DMS79 (cell line): ENCODE data around the gene PLP2.

Experiments used
- DNase-seq: peaks from one replicate; lab custom pipeline; 2025; lab: John Stamatoyannopoulos, UW

The PLP2 gene

DNA sequence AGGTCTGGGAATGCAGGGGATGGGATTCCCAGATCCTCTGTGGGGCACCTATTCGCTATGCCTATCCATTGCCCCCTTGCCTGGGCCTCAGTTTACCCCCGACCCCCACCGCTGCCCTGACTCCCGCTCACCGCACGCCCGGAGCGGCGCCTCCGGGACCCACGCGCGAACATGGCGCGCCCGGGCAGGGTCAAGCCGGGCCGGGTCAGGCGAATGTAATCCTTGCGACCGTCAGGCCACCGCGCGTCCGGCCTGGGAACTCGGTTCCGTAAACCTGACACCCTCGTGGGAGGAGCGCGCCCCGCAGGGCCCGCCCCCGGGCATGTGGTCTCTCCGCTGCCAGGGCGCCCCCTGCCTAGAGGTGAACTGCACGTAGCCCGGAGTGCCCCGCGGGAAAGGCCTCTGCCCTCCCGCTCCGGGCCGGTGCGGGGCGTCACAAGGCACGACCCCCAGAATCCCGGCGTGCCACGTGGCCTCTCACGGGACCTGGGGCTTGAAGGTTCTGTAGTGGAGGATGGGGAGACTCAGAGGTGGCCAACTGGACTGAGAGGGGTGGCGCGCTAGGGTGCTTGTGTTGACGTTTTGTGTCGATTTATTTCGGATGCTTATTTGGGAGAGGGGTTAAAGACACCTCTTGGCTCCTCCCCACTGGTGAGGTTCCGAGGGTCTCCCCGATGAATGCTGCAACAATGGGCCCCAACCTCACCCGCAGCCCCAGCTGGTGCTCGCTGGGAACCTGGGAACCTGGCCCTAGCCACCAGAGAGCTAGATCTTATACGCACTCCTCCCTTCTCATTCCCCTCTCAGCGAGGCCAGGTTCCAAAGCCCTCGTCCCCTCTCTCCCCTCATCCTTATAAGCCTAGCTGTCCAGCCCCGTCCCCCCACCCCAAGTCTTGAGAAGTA is 14.7 kb downstream of the PLP2 start, which contains the start of gene PRICKLE3:
PRICKLE3 (minus strand) TSS at position 249 of the 903 bp plus-strand sequence; CDS start at position 173, 76 bp downstream.
- peak; percentile 57 for DNase-seq

GRCh38 chrX:49187028-49187394 is 15.3 kb downstream of the PLP2 start:
- no peak for DNase-seq

- DNase-seq, result no peak
These were observed 15.8 kb downstream of the PLP2 start for GRCh38 chrX:49187526-49187925.

GRCh38 chrX:49188468-49189076 is 16.9 kb downstream of the PLP2 start:
- no peak for DNase-seq

- DNase-seq, result no peak
These were observed 17.9 kb downstream of the PLP2 start for GRCh38 chrX:49189606-49190005.

DNA sequence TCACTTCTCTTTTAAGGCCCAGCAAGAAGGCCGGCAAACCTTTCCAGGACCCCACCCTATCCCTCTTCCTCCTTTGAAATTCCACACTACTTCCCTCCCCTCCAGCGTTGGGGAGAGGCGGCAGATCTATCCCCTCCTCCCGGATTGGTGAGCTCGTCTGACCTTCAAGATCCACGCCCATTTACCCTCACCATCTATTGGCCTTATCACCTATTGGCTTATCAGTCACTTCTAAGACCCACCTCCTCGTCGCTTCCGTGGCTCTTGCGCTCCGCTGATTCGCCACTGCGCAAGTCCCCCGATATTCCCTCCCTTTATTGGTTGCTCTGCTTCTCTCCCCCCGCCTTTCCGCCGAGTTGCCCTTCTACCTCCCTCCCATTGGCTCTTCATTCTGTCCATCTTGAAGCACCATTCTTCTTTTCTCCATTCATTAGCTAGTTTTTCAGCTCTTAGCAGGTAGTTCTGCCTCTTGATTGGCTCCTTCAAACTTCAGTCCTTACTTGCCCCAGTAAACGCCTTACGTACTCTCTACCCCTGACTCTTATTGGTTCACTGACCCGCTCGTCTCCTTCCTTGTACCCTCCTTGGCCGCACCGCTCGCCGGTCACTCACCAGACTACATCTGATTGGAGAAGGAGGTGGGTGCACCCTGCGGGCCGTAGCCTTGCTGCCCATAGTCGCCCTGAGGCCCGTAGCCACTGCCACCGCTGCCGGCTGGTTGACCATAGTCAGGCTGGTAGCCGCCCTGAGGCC is 19.3 kb downstream of the PLP2 start:
- peak; percentile 97 for DNase-seq

DNA sequence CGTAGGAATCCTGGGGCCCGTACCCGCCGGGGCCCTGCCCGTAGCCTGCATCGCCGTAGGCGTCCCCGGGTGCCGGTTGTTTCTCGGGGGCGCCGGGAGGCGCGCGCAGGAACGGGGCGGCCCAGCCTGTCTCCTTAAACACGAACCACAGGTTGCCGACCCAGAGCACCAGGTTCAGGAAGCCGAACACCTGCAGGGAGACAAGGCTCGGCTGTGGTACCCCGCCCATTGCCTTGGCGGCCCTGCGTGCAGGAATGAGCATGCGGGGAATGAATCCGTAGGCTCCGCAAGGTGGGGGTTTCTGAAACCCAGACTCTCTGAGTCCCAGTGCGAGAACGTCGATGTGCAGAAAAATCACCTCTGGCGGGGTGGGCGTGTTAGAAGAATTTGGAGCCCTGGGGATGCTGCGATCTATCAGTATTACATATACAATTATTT is 19.9 kb downstream of the PLP2 start:
- no peak for DNase-seq

DNA sequence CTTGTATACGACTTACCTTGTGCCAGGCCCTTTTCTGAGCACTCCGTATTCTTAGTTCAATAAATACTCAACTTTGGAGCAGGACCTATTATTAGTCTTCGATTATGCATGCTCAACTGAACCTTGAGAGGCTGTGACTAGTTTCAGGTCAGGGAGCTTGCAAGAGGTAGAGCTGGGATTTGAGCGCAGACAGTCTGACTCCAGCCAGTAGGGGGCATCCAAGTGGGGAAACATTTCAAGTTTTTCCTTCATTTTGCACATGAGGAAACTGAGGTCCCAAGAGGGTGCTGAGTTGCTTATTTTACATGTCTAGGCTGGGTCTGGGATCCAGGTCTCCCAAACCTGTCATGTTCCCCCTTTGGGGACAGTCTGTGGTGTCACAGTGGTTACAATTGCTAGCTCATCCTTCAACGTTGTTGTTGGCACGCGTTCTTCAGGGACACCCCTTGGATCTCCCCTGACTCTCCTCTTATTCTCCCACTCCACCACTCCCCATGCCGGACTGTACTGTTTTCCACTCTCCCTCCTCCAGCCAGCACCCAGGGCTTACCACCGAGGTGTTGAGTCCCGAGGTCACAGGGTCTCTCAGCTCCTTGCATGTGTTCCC is 21.1 kb downstream of the PLP2 start:
- DNase-seq, result no peak

GRCh38 chrX:49193542-49193964 is 21.9 kb downstream of the PLP2 start:
- DNase-seq, result no peak

DNA sequence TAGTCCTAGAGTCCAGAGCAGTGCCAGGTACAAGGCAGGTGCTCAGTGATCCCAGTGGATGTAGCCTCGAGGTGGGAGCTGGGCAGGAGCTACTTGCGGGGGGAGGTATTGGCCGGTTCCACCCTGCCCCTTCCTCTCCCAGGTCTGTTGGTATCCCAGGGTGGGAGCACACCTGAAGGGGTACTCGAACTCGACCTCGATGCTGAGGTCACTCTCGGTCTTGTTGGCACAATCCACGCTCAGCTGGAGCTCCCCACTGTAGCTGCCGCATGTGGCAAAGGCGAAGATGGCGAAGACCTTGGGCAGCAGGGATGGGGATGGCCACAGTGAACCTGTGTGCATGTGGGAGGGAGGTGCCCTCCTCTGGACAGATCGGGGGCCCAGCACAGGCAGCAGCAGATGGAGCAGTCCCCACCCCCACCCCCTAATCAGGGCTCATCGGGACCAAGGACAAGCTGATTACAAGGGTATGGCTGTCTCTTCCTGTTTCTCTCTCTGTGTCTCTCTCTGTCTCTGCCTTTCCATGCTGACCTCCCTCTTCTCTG is 25.9 kb downstream of the PLP2 start:
- no peak for DNase-seq

DNA sequence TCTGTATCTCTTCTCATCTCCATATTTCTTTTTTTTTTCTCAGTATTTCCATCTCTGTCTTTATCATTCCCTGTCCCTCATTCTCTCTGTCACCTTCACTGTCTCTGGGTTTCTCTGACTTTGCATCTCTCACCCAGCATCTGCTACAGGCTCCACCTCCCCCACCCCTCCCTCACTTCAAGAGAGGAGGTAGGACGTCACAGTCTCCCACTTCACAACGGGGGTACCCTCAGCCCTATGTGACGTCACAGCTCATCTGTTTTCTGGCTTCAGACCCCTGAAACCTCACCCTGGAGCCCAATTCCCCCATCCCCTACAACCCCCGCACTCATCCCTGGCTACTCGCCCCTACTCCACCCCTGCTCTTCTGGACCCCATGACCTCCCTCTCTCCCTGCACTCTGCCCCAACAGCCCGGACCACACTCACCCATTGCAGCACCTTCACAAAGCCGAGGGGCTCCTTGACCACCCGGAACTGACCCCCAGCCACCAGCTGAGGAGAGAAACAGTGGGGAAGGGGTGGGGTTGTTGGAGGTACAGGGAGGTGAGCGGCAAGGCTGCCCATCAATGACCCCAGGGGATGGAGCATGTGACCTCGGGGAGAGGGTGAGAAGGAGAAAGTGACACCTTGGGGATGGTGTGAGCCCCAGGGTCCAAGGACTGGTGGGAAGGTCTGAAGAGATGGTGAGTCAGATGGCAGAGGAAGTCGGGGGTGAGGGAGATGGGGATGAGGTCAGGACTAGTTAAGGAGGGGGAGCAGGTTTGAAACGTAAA is 27.0 kb downstream of the PLP2 start:
- DNase-seq, result no peak

- DNase-seq, result no peak
These were observed 27.6 kb downstream of the PLP2 start for GRCh38 chrX:49199315-49199595.

GRCh38 chrX:49199906-49200771 is 28.4 kb downstream of the PLP2 start, which contains the start of gene SYP:
TSS of gene SYP (minus strand) at chrX:49200193. CDS start at chrX:49200186, 7 bp downstream.
- peak; percentile 47 for DNase-seq

- no peak for DNase-seq
These were observed 30.3 kb downstream of the PLP2 start for GRCh38 chrX:49202022-49202421.

DNA sequence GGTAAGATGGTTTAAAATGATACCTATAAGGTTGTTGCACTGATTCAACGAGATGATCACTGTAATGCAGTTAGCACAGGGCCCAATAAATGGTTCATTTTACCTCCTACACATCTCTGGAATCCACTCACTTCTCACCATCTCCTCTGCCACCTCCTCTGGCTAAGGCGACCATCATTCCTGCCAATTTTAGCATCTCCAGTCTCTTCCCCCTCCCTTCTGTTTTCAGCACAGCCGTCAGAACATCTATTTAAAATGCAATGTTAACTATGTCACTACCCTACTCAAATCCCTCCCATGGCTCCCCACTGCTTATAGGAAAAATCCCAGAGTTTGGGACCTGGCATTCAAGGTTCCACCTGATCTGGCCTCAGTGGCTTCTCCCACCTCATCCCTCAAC is 31.8 kb downstream of the PLP2 start:
- no peak for DNase-seq

DNA sequence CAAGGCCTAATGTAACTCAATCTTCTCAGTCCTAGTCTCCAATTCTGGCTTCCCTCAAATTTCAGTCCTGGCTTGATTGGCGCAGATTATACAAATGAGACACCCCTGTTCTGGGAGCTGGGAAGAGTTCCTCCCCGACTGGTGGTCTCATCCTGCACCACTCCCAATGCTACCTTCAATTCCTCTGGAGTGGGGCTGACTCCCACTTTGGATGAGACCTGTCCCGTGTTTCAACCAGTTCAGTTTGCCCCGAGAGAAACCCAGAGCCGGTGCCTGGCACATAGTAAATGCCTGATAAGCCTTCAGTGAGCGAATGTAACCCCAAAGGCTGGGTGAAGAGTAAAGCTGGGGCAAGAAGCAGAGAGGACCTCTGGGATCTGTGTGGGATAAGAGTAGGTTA is 32.3 kb downstream of the PLP2 start:
- DNase-seq, result no peak

- DNase-seq, result no peak
These were observed 33.0 kb downstream of the PLP2 start for GRCh38 chrX:49204709-49205108.

- DNase-seq, result no peak
These were observed 33.7 kb downstream of the PLP2 start for GRCh38 chrX:49205443-49205842.

GRCh38 chrX:49206543-49206942 is 34.8 kb downstream of the PLP2 start:
- no peak for DNase-seq

GRCh38 chrX:49208399-49208798 is 36.7 kb downstream of the PLP2 start:
- no peak for DNase-seq
